SU-DHL-6 (cell line): ENCODE results near the gene TRPM2.

Experiments
- H2AFZ ChIP-seq: fragments of 200-600 bp; sonication (generic); 2 replicates; pipeline ENCODE4 v1.6.1; 2014; ENCODE audit warnings: low read depth, mild to moderate bottlenecking, moderate library complexity, mixed read lengths, antibody characterized with exemption, low read length; ENCODE audit not compliant: severe bottlenecking
- H3F3A ChIP-seq: fragments of 200-600 bp; shearing (Covaris generic); 2 replicates; pipeline ENCODE4 v1.6.0; 2016; ENCODE audit warnings: antibody characterized with exemption, mild to moderate bottlenecking; ENCODE audit not compliant: insufficient read depth
- H3K27ac ChIP-seq: fragments of 200-600 bp; sonication (generic); 2 replicates; pipeline ENCODE4 v1.5.1; 2016; ENCODE audit warnings: low read depth, mild to moderate bottlenecking, low read length, moderate library complexity, mixed read lengths
- H3K27me3 ChIP-seq: fragments of 200-600 bp; sonication (generic), shearing (Covaris generic); 2 replicates; pipeline ENCODE4 v1.6.0; 2014; ENCODE audit warnings: mild to moderate bottlenecking, low read length
- H3K36me3 ChIP-seq: fragments of 200-600 bp; sonication (generic); 2 replicates; pipeline ENCODE4 v1.6.1; 2014; ENCODE audit warnings: mild to moderate bottlenecking, low read length, mixed read lengths
- H3K4me2 ChIP-seq: fragments of 300-600, 200-600 bp; shearing (Covaris generic), sonication (generic); 2 replicates; pipeline ENCODE4 v1.6.0; 2014; ENCODE audit warnings: low read length, low read depth, mild to moderate bottlenecking; ENCODE audit not compliant: poor library complexity, severe bottlenecking
- H3K4me3 ChIP-seq: fragments of 200-600 bp; sonication (generic); 2 replicates; pipeline ENCODE4 v1.5.1; 2014; ENCODE audit warnings: antibody characterized with exemption, low read length, mild to moderate bottlenecking, mixed read lengths; ENCODE audit not compliant: insufficient read depth, poor library complexity, severe bottlenecking
- H3K79me2 ChIP-seq: fragments of 200-600 bp; sonication (generic); 2 replicates; pipeline ENCODE4 v1.6.1; 2014; ENCODE audit warnings: mild to moderate bottlenecking, low read length, moderate library complexity; ENCODE audit not compliant: insufficient read depth
- H3K9ac ChIP-seq: fragments of 200-600 bp; sonication (generic); 2 replicates; pipeline ENCODE4 v1.7.0; 2014; ENCODE audit warnings: mild to moderate bottlenecking, low read length
- H3K9me2 ChIP-seq: fragments of 200-600 bp; sonication (generic); replicated peaks from 2 replicates; pipeline ENCODE4 v1.6.1; 2014; ENCODE audit warnings: low read length; ENCODE audit not compliant: insufficient read depth
- H3K9me3 ChIP-seq: fragments of 200-600 bp; sonication (generic); 2 replicates; pipeline ENCODE4 v1.6.1; 2014; ENCODE audit warnings: low read length, mixed read lengths; ENCODE audit not compliant: insufficient read depth
- H4K20me1 ChIP-seq: fragments of 200-600 bp; sonication (generic); 2 replicates; pipeline ENCODE4 v1.6.1; 2014; ENCODE audit warnings: low read depth, mild to moderate bottlenecking, antibody characterized with exemption, low read length, moderate library complexity, mixed read lengths
- CTCF ChIP-seq: fragments of 200-600 bp; sonication (generic); IDR thresholded peaks from one replicate; pipeline ENCODE4 v1.5.1; 2017; ENCODE audit warnings: antibody characterized with exemption, mild to moderate bottlenecking, low read length, moderate library complexity; ENCODE audit not compliant: insufficient read depth, poor library complexity, severe bottlenecking
- EZH2phosphoT487 ChIP-seq: fragments of 200-600 bp; sonication (generic), shearing (Covaris generic); conservative IDR thresholded peaks from 2 replicates; pipeline ENCODE4 v1.6.1; 2018; ENCODE audit warnings: mild to moderate bottlenecking, antibody characterized with exemption, low read length, moderate library complexity, mixed read lengths

TRPM2 gene

DNA sequence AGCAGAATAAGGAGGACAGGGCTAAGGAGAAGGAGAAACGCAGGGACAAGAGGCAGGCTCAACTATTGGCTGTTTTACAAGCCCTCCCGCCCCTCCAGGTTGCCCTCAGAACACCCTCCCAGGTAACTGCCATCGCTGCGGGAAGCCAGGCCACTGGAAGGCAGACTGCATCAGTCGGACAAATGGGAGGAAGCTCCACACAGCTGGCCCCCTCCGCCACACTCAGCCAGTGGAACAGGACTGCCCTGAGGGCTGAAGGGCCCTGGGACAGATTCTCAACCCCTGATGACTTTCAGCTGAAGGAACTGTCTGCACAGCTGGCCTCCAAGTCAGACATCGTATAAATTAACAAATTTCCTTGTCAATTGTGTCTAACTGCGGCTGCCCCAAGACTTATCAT, 123.7 kb downstream of the TRPM2 start:
- H3K9me3 ChIP-seq, result no peaks in the 10 kb centered on the region
- H3K9me2 ChIP-seq, result no peaks in the 10 kb centered on the region
- no peaks in the 10 kb centered on the region for H3K36me3 ChIP-seq
- H3K27ac ChIP-seq, result no peak overlapping the region
- H4K20me1 ChIP-seq, result no peaks in the 10 kb centered on the region
- H3K9ac ChIP-seq, result no peak overlapping the region
- H3K4me3 ChIP-seq, result no peak overlapping the region
- H3K27me3 ChIP-seq, result no peaks in the 10 kb centered on the region
- no peak for TF ChIP-seq CTCF
- TF ChIP-seq EZH2phosphoT487, result no peak
- no peaks in the 10 kb centered on the region for H3K79me2 ChIP-seq
- no peak overlapping the region for H3K4me2 ChIP-seq
- H3F3A ChIP-seq, result no peaks in the 10 kb centered on the region
- no peak overlapping the region for H2AFZ ChIP-seq

DNA sequence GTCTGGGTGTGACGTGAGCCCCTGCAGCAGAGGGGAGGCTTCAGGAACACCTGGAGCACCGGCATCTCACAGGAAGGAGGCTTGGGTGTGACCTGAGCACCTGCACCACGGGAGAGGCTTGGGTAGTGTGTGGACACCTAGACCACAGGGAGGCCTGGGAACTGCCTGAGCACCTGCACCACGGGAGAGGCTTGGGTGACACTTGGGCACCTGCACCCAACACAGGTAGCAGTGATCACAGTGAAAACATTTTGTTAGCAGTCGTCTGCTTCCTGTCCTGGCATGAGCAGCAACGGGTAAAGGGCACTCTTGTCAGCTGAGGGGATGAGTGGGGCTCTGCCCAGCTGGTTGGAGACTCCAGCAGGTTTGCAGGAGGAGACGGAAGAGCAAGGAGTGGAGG, 124.3 kb downstream of the TRPM2 start:
- H3K9me2 ChIP-seq, result no peaks in the 10 kb centered on the region
- H3K36me3 ChIP-seq, result no peaks in the 10 kb centered on the region
- H3K9me3 ChIP-seq, result no peaks in the 10 kb centered on the region
- no peaks in the 10 kb centered on the region for H3F3A ChIP-seq
- H3K27me3 ChIP-seq, result no peaks in the 10 kb centered on the region
- H3K4me2 ChIP-seq, result no peak overlapping the region
- H3K27ac ChIP-seq, result no peak overlapping the region
- no peak overlapping the region for H3K9ac ChIP-seq
- H3K79me2 ChIP-seq, result no peaks in the 10 kb centered on the region
- no peaks in the 10 kb centered on the region for H4K20me1 ChIP-seq
- no peak overlapping the region for H2AFZ ChIP-seq
- H3K4me3 ChIP-seq, result no peak overlapping the region
- no peak for TF ChIP-seq EZH2phosphoT487
- TF ChIP-seq CTCF, result no peak

DNA sequence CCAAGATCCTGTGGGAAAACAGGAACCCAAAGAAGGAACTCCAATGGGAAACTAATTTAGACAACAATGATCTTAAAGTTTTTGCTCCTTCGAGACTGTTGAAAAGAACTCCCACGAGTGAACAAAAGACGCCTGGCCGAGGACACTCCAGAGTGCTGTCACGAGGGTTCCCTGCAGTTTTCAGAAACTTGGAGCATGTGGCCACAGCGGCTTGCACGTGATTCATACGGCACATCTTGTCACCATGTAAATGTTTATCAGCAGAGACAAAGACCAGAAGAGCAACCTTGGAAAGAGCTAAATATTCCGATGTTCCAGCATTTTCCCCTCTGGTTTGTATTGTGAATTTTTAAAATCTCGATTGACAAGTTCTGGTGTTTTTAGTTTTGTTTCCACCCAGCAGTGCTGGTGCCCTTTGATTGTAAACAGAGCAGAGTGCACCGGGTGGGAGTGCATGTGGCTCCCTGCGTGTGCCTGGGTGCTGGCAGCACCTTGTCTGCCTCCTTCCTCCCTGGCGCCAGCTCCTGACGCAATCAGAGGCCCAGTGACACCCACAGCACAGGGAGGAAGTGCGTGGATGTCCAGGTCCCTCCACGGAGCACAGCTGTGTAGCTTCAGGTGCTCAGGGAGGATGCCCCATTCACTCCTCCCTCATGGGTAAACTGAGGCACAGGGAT, 124.8 kb downstream of the TRPM2 start:
- Histone ChIP-seq H3K27ac (no peak overlapping the region), H3K4me2 (no peak overlapping the region)

More for the DNA sequence above, 124.8 kb downstream of the TRPM2 start:
- Histone ChIP-seq H2AFZ (no peak overlapping the region), H3K79me2 (no peaks in the 10 kb centered on the region), H3K9me2 (no peaks in the 10 kb centered on the region), H4K20me1 (no peaks in the 10 kb centered on the region), H3K27me3 (no peaks in the 10 kb centered on the region), H3K36me3 (no peaks in the 10 kb centered on the region), H3K9me3 (no peaks in the 10 kb centered on the region), H3F3A (no peaks in the 10 kb centered on the region), H3K4me3 (no peak overlapping the region), H3K9ac (no peak overlapping the region)
- TF ChIP-seq CTCF (no peak), EZH2phosphoT487 (no peak)
